T-helper 1 cell treated with Interleukin-12 subunit alpha and Interleukin-12 subunit beta and Interleukin-4 antibody, amounts not matched to agents 30 μg/mL and 1 μg/mL, for 36 hours (primary cell): Measurements from ENCODE around the gene CENPQ.

Experiments
- H3K27ac Mint-ChIP-seq: one replicate; pipeline ENCODE4 v1.8.0; 2021; ENCODE audit warnings: mild to moderate bottlenecking, mixed read lengths
- H3K27me3 Mint-ChIP-seq: one replicate; pipeline ENCODE4 v1.8.0; 2021; ENCODE audit warnings: low read depth, mixed read lengths
- H3K36me3 Mint-ChIP-seq: one replicate; pipeline ENCODE4 v1.8.0; 2021; ENCODE audit warnings: low read depth, mixed read lengths
- H3K4me1 Mint-ChIP-seq: one replicate; pipeline ENCODE4 v1.8.0; 2021; ENCODE audit warnings: low read depth, mixed read lengths
- H3K4me3 Mint-ChIP-seq: one replicate; pipeline ENCODE4 v1.8.0; 2021; ENCODE audit warnings: mild to moderate bottlenecking, moderate library complexity, mixed read lengths
- H3K9me3 Mint-ChIP-seq: one replicate; pipeline ENCODE4 v1.8.0; 2021; ENCODE audit warnings: mixed read lengths

The CENPQ gene

DNA sequence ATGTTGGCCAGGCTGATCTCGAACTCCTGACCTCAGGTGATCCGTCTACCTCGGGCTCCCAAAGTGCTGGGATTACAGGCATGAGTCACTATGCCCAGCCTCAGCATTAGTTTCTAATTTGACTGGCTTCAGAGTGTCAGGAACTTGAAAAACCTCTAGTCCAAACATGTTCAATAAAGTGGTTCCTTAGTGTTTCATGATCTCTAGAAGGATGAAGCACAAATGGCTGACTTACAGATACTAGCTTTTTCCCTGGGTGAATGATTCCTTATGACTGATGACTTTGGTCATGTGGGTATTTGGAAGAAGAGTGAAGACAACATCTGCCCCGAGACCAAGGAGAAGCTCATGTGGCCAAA is 53.0 kb downstream of the CENPQ start:
- no peaks in the 10 kb centered on the region for H3K36me3 Mint-ChIP-seq
- H3K9me3 Mint-ChIP-seq, result no peaks in the 10 kb centered on the region
- H3K27ac Mint-ChIP-seq, result no peak overlapping the region
- H3K4me3 Mint-ChIP-seq, result no peak overlapping the region
- no peaks in the 10 kb centered on the region for H3K4me1 Mint-ChIP-seq
- H3K27me3 Mint-ChIP-seq, result peaks cover 24% of the 10 kb centered on the region

- Mint-ChIP-seq H3K27me3 (peaks cover 17% of the 10 kb centered on the region), H3K36me3 (no peaks in the 10 kb centered on the region), H3K27ac (no peak overlapping the region), H3K4me3 (no peak overlapping the region), H3K4me1 (no peaks in the 10 kb centered on the region), H3K9me3 (no peaks in the 10 kb centered on the region)
These were observed 54.7 kb downstream of the CENPQ start for GRCh38 chr6:49517919-49518318.

DNA sequence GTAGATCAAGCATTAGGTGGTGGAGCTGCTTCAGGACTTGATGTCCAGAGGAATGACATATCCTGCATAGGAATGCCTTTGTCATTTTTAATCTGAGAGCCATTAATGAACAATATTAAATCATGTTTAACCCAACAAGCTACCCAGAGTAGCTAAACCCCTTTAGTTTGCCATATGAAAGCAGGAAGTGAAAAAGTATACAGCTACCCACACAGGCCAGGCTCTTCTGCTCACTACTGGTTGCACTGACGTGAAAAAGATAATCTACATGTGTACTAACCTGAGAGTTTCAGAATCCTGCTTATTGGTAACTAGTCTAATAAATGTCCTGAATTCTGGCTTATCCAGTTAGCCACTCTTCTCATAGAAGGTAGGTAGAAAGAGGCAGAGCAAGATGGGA is 56.5 kb downstream of the CENPQ start:
- Mint-ChIP-seq H3K27me3 (peaks cover 14% of the 10 kb centered on the region), H3K4me1 (no peaks in the 10 kb centered on the region), H3K27ac (no peak overlapping the region), H3K9me3 (no peaks in the 10 kb centered on the region), H3K36me3 (no peaks in the 10 kb centered on the region), H3K4me3 (no peak overlapping the region)

DNA sequence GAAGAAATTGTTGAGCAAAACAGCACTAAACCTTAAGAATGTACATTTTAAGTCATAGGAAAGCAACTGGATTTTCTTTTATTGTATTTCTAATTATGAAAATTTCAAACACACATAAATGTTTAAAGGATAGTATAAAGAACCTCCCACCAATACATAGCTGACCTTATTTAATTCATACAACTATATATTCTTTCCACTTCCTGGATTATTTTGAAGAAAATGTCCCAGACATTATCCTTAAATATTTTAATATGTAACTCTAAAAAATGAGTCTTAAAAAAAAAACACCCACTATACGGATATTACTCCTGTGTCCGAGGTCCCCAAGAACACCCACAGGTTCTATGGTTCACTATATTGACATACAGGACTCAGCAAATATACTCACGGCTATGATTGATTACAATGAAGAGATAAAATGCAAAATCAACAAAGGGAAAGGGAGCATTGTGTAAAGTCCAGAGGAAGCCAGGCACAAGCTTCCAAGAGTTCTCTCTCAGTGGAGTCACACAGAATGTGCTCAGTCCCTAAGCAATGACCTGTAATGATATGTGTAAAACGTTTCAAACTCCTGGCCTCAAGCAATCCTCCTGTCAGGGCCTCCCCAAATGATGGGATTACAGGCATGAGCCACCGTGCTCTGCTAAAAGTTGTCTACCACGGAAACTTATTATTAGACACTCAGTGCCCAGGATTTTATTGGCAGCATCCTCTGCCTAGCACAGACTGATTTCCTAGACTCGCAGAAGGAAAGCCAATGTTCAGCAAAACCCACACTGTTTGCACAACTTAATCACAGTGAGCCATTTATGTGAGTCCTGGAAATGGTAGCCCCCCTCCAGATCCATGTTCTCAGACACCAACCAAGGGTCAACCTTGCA is 59.8 kb downstream of the CENPQ start:
- Mint-ChIP-seq H3K4me3 (no peak overlapping the region), H3K27me3 (peaks cover 5% of the 10 kb centered on the region), H3K9me3 (no peaks in the 10 kb centered on the region), H3K27ac (no peak overlapping the region), H3K36me3 (no peaks in the 10 kb centered on the region), H3K4me1 (no peaks in the 10 kb centered on the region)

DNA sequence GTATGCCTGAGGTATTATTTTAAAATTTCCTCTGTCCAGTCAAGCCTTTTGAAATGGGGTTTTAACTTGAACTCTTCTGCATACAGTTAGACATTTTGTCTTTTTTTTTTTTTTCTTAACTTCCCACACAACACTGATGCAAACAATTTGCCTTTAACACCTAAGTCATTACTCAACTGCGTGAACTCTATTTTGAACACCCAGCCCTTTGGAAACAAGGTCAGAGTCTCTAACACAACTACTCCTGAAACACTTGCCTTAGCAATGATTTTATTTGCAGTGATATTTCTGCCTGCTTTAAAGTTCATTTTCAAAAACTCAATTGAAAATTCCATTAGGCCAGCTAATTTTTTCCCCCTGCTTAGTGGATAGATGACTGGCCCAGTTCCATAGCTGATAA is 60.7 kb downstream of the CENPQ start:
- no peaks in the 10 kb centered on the region for H3K9me3 Mint-ChIP-seq
- H3K4me1 Mint-ChIP-seq, result no peaks in the 10 kb centered on the region
- H3K4me3 Mint-ChIP-seq, result no peak overlapping the region
- no peak overlapping the region for H3K27ac Mint-ChIP-seq
- no peaks in the 10 kb centered on the region for H3K36me3 Mint-ChIP-seq
- H3K27me3 Mint-ChIP-seq, result peaks cover 6% of the 10 kb centered on the region

GRCh38 chr6:49524541-49524940 is 61.4 kb downstream of the CENPQ start:
- peaks cover 12% of the 10 kb centered on the region for H3K27me3 Mint-ChIP-seq
- no peak overlapping the region for H3K27ac Mint-ChIP-seq
- no peaks in the 10 kb centered on the region for H3K36me3 Mint-ChIP-seq
- H3K4me1 Mint-ChIP-seq, result no peaks in the 10 kb centered on the region
- no peak overlapping the region for H3K4me3 Mint-ChIP-seq
- H3K9me3 Mint-ChIP-seq, result no peaks in the 10 kb centered on the region

DNA sequence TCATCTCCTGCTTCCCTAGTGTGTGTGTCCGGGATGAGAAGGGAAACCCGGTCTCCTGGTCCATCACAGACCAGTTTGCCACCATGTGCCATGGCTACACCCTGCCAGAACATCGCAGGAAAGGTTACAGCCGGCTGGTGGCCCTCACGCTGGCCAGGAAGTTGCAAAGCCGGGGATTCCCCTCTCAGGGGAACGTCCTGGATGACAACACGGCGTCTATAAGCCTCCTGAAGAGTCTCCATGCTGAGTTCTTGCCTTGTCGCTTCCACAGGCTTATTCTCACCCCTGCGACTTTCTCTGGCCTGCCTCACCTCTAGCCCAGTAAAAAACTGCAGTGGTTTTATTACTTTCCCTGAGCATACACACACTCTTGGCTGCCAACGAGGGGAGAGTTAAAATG is 63.4 kb downstream of the CENPQ start:
- Mint-ChIP-seq H3K27me3 (peaks cover 12% of the 10 kb centered on the region), H3K27ac (no peak overlapping the region), H3K4me3 (no peak overlapping the region), H3K4me1 (no peaks in the 10 kb centered on the region), H3K36me3 (no peaks in the 10 kb centered on the region), H3K9me3 (no peaks in the 10 kb centered on the region)

GRCh38 chr6:49527320-49527719 is 64.2 kb downstream of the CENPQ start:
- no peaks in the 10 kb centered on the region for H3K9me3 Mint-ChIP-seq
- H3K27ac Mint-ChIP-seq, result no peak overlapping the region
- H3K4me3 Mint-ChIP-seq, result no peak overlapping the region
- H3K4me1 Mint-ChIP-seq, result no peaks in the 10 kb centered on the region
- H3K27me3 Mint-ChIP-seq, result peaks cover 19% of the 10 kb centered on the region
- H3K36me3 Mint-ChIP-seq, result no peaks in the 10 kb centered on the region

DNA sequence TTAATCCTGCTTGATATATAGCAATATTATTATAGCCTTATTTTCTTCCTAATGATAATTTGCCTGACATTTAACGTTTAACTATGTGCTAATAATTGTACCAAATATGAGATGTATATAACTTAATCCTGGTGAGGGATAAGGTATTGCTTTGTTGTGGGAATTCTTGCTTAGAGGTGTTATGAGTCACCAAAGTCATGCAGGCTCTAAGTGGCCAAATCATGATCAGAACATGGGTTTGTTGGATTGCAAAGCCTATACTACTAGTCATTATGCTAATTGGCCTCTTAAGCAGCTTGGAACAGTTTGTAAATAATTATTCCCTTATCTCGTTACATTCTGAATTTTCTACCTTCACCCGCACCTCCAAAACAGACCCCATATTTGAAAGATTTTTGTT is 65.4 kb downstream of the CENPQ start:
- Mint-ChIP-seq H3K36me3 (no peaks in the 10 kb centered on the region), H3K27me3 (peaks cover 19% of the 10 kb centered on the region), H3K4me1 (no peaks in the 10 kb centered on the region), H3K4me3 (no peak overlapping the region), H3K9me3 (no peaks in the 10 kb centered on the region), H3K27ac (no peak overlapping the region)

- H3K27me3 Mint-ChIP-seq, result peaks cover 24% of the 10 kb centered on the region
- H3K9me3 Mint-ChIP-seq, result no peaks in the 10 kb centered on the region
- H3K4me1 Mint-ChIP-seq, result no peaks in the 10 kb centered on the region
- H3K36me3 Mint-ChIP-seq, result no peaks in the 10 kb centered on the region
- H3K27ac Mint-ChIP-seq, result no peak overlapping the region
- H3K4me3 Mint-ChIP-seq, result no peak overlapping the region
These were observed 67.1 kb downstream of the CENPQ start for GRCh38 chr6:49530141-49530776.

- Mint-ChIP-seq H3K27ac (no peak overlapping the region), H3K9me3 (no peaks in the 10 kb centered on the region), H3K4me1 (no peaks in the 10 kb centered on the region), H3K27me3 (peaks cover 24% of the 10 kb centered on the region), H3K4me3 (no peak overlapping the region), H3K36me3 (no peaks in the 10 kb centered on the region)
These were observed 68.8 kb downstream of the CENPQ start for GRCh38 chr6:49531774-49532569.

GRCh38 chr6:49535795-49536194 is 72.6 kb downstream of the CENPQ start:
- Mint-ChIP-seq H3K27ac (no peak overlapping the region), H3K36me3 (no peaks in the 10 kb centered on the region), H3K27me3 (peaks cover 14% of the 10 kb centered on the region), H3K4me3 (no peak overlapping the region), H3K4me1 (no peaks in the 10 kb centered on the region), H3K9me3 (no peaks in the 10 kb centered on the region)

GRCh38 chr6:49539102-49539501 is 75.9 kb downstream of the CENPQ start:
- no peaks in the 10 kb centered on the region for H3K4me1 Mint-ChIP-seq
- H3K27me3 Mint-ChIP-seq, result peaks cover 7% of the 10 kb centered on the region
- H3K4me3 Mint-ChIP-seq, result no peak overlapping the region
- H3K27ac Mint-ChIP-seq, result no peak overlapping the region
- H3K36me3 Mint-ChIP-seq, result no peaks in the 10 kb centered on the region
- no peaks in the 10 kb centered on the region for H3K9me3 Mint-ChIP-seq

GRCh38 chr6:49540614-49541013 is 77.4 kb downstream of the CENPQ start:
- Mint-ChIP-seq H3K4me1 (no peaks in the 10 kb centered on the region), H3K9me3 (no peaks in the 10 kb centered on the region), H3K36me3 (no peaks in the 10 kb centered on the region), H3K27me3 (peaks cover 2% of the 10 kb centered on the region), H3K4me3 (no peak overlapping the region), H3K27ac (no peak overlapping the region)
